ENCODE measurements around the gene COA8. TPM values are rescaled to one million over a fixed set of nuclear protein-coding genes. Genes with fewer than 3 reads are reported as not detected.

Gene COA8
- total RNA-seq, 1 experiment from 2014 or later, result 34.7 TPM

- in situ Hi-C loops (cut with HindIII; ENCODE audit: low sequenced_read_pairs), result no loop called here
- peak; percentile 35 for DNase-seq (ENCODE audit: low spot score)
These were observed 66.9 kb downstream of the COA8 start for GRCh38 chr14:103629503-103630121.

GRCh38 chr14:103630364-103631108 is 67.8 kb downstream of the COA8 start:
- DNase-seq (ENCODE audit: low spot score), result peak; percentile 21
- in situ Hi-C loops (cut with HindIII; ENCODE audit: low sequenced_read_pairs), result no loop called here

GRCh38 chr14:103633391-103633790 is 70.6 kb downstream of the COA8 start:
- in situ Hi-C loops (cut with HindIII; ENCODE audit: low sequenced_read_pairs), result no loop called here
- DNase-seq (ENCODE audit: low spot score), result no peak

GRCh38 chr14:103634156-103634555 is 71.4 kb downstream of the COA8 start:
- DNase-seq (ENCODE audit: low spot score), result no peak
- in situ Hi-C loops (cut with HindIII; ENCODE audit: low sequenced_read_pairs), result no loop called here

- no peak for DNase-seq (ENCODE audit: low spot score)
These were observed 75.8 kb downstream of the COA8 start for GRCh38 chr14:103638594-103638993.

More at GRCh38 chr14:103638594-103638993, 75.8 kb downstream of the COA8 start:
- in situ Hi-C loops (cut with HindIII; ENCODE audit: low sequenced_read_pairs), result no loop called here

Other genes with a start within 250 kb of the COA8 start
- gene EIF5, start 228.7 kb upstream of the COA8 start, total RNA-seq (2014; rRNA removed; shearing (Covaris generic)), result 265 and 299 TPM in 2 replicates
- gene MARK3, start 177.5 kb upstream of the COA8 start, total RNA-seq (2014; rRNA removed; shearing (Covaris generic)), result 47.9 and 84.8 TPM in 2 replicates
- gene CKB, start 40.1 kb upstream of the COA8 start, total RNA-seq (2014; rRNA removed; shearing (Covaris generic)), result 672 and 986 TPM in 2 replicates
- gene TRMT61A, start 33.8 kb upstream of the COA8 start, total RNA-seq (2014; rRNA removed; shearing (Covaris generic)), result 17.6 and 29.3 TPM in 2 replicates
- 4.0 and 12.2 TPM in 2 replicates for gene BAG5, start 303 bp upstream of the COA8 start, total RNA-seq (2014; rRNA removed; shearing (Covaris generic))
- gene KLC1, start 66.3 kb downstream of the COA8 start, total RNA-seq (2014; rRNA removed; shearing (Covaris generic)), result 87.3 and 184 TPM in 2 replicates
- gene XRCC3, start 152.5 kb downstream of the COA8 start, total RNA-seq (2014; rRNA removed; shearing (Covaris generic)), result 52.7 and 53.0 TPM in 2 replicates
- gene ZFYVE21, start 152.8 kb downstream of the COA8 start, total RNA-seq (2014; rRNA removed; shearing (Covaris generic)), result 18.1 and 23.4 TPM in 2 replicates

Measured in G401 (cell line).